ENCODE data around the gene DSE.
A peak's percentile ranks its signal among the peaks of the same experiment; 100 is the strongest.

DSE gene

DNA sequence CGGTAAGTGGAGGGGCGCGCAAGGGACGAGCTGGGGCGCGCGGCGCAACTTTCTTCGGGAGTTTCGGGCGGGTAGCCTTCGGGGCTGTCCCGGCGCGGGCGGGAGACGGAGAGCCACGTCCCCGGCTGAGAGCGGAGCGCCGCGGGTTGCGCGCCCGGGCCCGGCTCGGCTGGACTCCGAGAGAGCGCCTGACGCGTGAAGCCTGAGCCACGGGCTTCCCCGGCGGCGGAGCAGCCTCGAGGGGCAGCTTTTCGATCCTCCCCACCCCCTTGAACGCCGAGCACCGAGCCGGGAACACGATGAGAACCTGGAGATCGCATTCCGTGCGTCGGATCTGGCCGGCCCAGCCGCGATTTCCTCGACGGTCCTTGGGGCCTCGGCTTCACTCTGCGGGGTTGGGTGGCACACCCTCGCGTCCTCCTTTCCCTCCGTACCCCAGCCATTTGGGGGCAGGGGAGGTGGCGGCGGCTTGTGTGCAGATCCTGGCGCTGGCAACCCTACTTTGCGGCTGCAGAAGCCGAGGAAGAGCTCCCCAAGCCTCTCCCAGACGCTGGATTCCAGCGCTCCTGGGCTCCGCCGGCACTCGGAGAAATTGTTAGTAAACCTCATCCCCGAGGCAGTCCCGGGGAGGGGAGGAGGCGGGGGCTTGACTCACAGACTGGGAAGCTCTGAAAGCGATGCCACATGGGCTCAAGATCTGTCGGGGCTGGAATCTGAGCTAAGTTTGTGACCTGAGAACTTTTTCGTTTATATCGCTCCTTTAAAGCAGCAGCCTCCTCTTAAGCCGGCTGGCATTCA is 572 bp downstream of the DSE start:
- peak; percentile 95 for DNase-seq (ENCODE audit: low read depth)
- TF ChIP-seq CTCF (conservative IDR thresholded peaks at IDR 0.05; ENCODE audit: low read depth, low read length): no peak
- peak overlapping the region; percentile 88 for H3K4me3 ChIP-seq (ENCODE audit: low read depth, low read length)

DNA sequence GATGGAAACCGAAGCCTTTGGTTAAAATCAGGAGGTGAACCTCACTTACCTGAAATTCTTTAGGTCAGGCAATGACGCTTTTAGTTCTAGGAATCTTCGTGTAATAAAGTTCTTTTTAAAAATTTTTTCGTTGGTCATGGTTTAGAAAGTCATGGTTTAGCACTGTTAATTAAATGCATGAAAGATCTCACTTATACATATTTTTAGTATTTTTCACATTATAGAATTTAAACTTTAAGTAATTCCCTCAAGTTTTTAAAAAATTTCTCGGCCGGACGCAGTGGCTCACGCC is 1.1 kb downstream of the DSE start:
- TF ChIP-seq CTCF (conservative IDR thresholded peaks at IDR 0.05; ENCODE audit: low read depth, low read length): no peak
- no peak for DNase-seq (ENCODE audit: low read depth)
- peak overlapping the region; percentile 88 for H3K4me3 ChIP-seq (ENCODE audit: low read depth, low read length)

DNA sequence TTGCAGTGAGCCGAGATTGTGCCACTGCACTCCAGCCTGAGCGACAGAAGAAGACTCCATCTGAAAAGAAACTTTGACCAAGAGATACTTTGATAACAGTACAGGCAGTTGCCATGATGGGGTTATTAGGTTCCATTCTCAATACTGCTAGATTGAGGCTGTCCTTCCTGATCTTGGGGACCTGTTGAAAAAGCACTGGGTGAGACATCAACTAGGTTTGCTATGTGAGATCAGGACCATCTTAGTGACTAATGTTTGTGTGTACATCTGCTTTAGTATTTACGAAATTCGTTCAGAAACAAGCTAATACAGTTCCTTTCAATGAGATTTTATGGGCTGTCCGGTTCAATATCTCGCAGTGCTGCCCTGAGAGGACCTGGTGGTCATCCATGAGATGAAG is 2.6 kb downstream of the DSE start:
- H3K4me3 ChIP-seq (ENCODE audit: low read depth, low read length): no peak overlapping the region
- DNase-seq (ENCODE audit: low read depth): no peak
- no peak for TF ChIP-seq CTCF (conservative IDR thresholded peaks at IDR 0.05; ENCODE audit: low read depth, low read length)

DNA sequence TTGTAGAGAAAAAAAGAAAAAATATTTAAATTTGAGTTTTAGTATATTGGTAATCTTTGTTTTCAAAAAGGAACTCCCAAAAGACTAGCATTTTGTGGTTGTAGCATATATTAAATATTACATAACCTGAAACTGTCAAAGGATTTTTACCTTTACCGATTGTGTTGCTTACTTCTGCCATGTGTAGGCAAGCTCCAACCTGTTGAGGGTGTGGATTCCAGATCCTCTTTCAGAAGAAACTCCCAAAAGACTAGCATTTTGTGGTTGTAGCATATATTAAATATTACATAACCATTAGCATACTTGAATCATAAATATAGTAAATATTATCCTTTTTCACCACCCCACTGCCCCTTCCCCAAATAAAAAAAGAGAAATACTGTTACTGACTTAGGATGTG is 3.2 kb downstream of the DSE start:
- no peak for DNase-seq (ENCODE audit: low read depth)
- TF ChIP-seq CTCF (conservative IDR thresholded peaks at IDR 0.05; ENCODE audit: low read depth, low read length): no peak
- H3K4me3 ChIP-seq (ENCODE audit: low read depth, low read length): no peak overlapping the region

- no peak for TF ChIP-seq CTCF (conservative IDR thresholded peaks at IDR 0.05; ENCODE audit: low read depth, low read length)
- no peak for DNase-seq (ENCODE audit: low read depth)
- no peak overlapping the region for H3K4me3 ChIP-seq (ENCODE audit: low read depth, low read length)
These were observed 3.8 kb downstream of the DSE start for GRCh38 chr6:116374586-116374985.

GRCh38 chr6:116375262-116375661 is 4.5 kb downstream of the DSE start:
- no peak for DNase-seq (ENCODE audit: low read depth)
- no peak for TF ChIP-seq CTCF (conservative IDR thresholded peaks at IDR 0.05; ENCODE audit: low read depth, low read length)
- no peak overlapping the region for H3K4me3 ChIP-seq (ENCODE audit: low read depth, low read length)

DNA sequence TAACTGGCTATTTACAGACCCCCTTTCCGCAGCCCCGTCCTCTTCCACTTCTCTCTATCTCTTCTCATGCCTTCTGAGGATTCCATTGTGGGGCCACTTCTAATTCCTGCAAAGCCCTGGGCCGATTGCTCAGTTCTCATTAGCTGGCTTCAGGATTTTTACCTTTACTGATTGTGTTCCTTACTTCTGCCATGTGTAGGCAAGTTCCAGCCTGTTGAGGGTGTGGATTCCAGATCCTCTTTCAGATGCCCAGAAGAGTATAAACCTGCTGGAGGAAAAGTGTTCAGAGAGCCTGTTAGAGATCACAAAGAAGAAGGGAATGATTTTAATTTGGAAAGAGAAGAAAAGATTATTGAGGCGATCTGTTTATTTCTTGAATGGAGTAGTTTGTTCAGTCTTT is 5.4 kb downstream of the DSE start:
- no peak for DNase-seq (ENCODE audit: low read depth)
- H3K4me3 ChIP-seq (ENCODE audit: low read depth, low read length): no peak overlapping the region
- no peak for TF ChIP-seq CTCF (conservative IDR thresholded peaks at IDR 0.05; ENCODE audit: low read depth, low read length)

Data from choroid plexus epithelial cell (primary cell).